Stimulated activated CD4-positive, alpha-beta T cell treated with anti-CD3 and anti-CD28 coated beads, Interleukin-1b, Interleukin-23, amount 100 ng/mL, for 1 hour (primary cell): ENCODE results near the gene PTPN20.

ENCODE experiments used
- DNase-seq, 2 donors: peaks; one replicate each; pipeline ENCODE4 v3.0.0-alpha.2; 2020; ENCODE audit warnings: low read depth in 2 of 2

The PTPN20 gene

GRCh38 chr10:47020471-47020870, 109.2 kb downstream of the PTPN20 start:
- DNase-seq = no peak

- no peak for DNase-seq
Measured at GRCh38 chr10:47021850-47022249, 110.6 kb downstream of the PTPN20 start.

GRCh38 chr10:47022311-47023131, 111.3 kb downstream of the PTPN20 start:
- DNase-seq = no peak

GRCh38 chr10:47023237-47024045, 112.2 kb downstream of the PTPN20 start:
- DNase-seq = no peak

- no peak for DNase-seq
Measured at GRCh38 chr10:47024046-47024322, 112.8 kb downstream of the PTPN20 start.

GRCh38 chr10:47024399-47025252, 113.4 kb downstream of the PTPN20 start:
- DNase-seq = peak; percentile 32 to 45

GRCh38 chr10:47025253-47025539, 114.0 kb downstream of the PTPN20 start:
- no peak for DNase-seq

GRCh38 chr10:47025540-47026300, 114.5 kb downstream of the PTPN20 start:
- DNase-seq = no peak

GRCh38 chr10:47026301-47027107, 115.3 kb downstream of the PTPN20 start:
- no peak for DNase-seq

- no peak for DNase-seq
Measured at GRCh38 chr10:47027108-47027783, 116.0 kb downstream of the PTPN20 start.

- no peak for DNase-seq
Measured at GRCh38 chr10:47027784-47028260, 116.6 kb downstream of the PTPN20 start.

- DNase-seq = no peak
Measured at GRCh38 chr10:47028466-47028865, 117.2 kb downstream of the PTPN20 start.

- DNase-seq = no peak
Measured at GRCh38 chr10:47029181-47030009, 118.2 kb downstream of the PTPN20 start.

GRCh38 chr10:47030191-47030703, 119.0 kb downstream of the PTPN20 start:
- DNase-seq = no peak

GRCh38 chr10:47031211-47031900, 120.1 kb downstream of the PTPN20 start:
- DNase-seq = no peak

- no peak for DNase-seq
Measured at GRCh38 chr10:47031901-47032465, 120.8 kb downstream of the PTPN20 start.

- no peak for DNase-seq
Measured at GRCh38 chr10:47033081-47033480, 121.9 kb downstream of the PTPN20 start.
